Smooth muscle cell (in vitro differentiated cells): Measurements from ENCODE around the gene CABP1. TPM values are rescaled to one million over a fixed set of nuclear protein-coding genes. Genes with fewer than 3 reads are reported as not detected.
"Not testable (repeated sequence)": the region's sequence is repeated elsewhere in the genome, so short reads cannot be mapped to it uniquely, and the experiment has no call there.

Source experiments
- DNase-seq: peaks from one replicate; lab custom pipeline; 2025; ENCODE audit not compliant: unreplicated experiment; lab: John Stamatoyannopoulos, UW
- H2AFZ ChIP-seq: fragments of 200-600 bp; sonication (generic); 2 replicates; pipeline ENCODE4 v1.6.0; 2016; ENCODE audit warnings: antibody characterized with exemption, low read depth, mild to moderate bottlenecking
- H3F3A ChIP-seq: fragments of 200-600 bp; sonication (generic); 2 replicates; pipeline ENCODE4 v1.6.0; 2017; ENCODE audit warnings: antibody characterized with exemption, low read depth
- H3K27ac ChIP-seq: fragments of 200-600 bp; sonication (generic); 2 replicates; pipeline ENCODE4 v1.5.1; 2016; ENCODE audit warnings: low read depth, mild to moderate bottlenecking
- H3K27me3 ChIP-seq: fragments of 200-600 bp; sonication (generic); 2 replicates; pipeline ENCODE4 v1.6.1; 2016; ENCODE audit warnings: low read depth, mild to moderate bottlenecking
- H3K36me3 ChIP-seq: fragments of 200-600 bp; sonication (generic); 2 replicates; pipeline ENCODE4 v1.5.1; 2016; ENCODE audit warnings: low read depth
- H3K4me1 ChIP-seq: fragments of 200-600 bp; sonication (generic); 2 replicates; pipeline ENCODE4 v1.5.1; 2016; ENCODE audit warnings: low read depth
- H3K4me2 ChIP-seq: fragments of 200-600 bp; sonication (generic); 2 replicates; pipeline ENCODE4 v1.6.0; 2016; ENCODE audit warnings: mild to moderate bottlenecking
- H3K4me3 ChIP-seq: fragments of 200-600 bp; sonication (generic); 2 replicates; pipeline ENCODE4 v1.5.1; 2016; ENCODE audit warnings: mild to moderate bottlenecking
- H3K79me2 ChIP-seq: fragments of 200-600 bp; sonication (generic); 2 replicates; pipeline ENCODE4 v1.6.0; 2016; ENCODE audit warnings: low read depth, mild to moderate bottlenecking
- H3K9ac ChIP-seq: fragments of 200-600 bp; sonication (generic); 2 replicates; pipeline ENCODE4 v1.6.0; 2016; ENCODE audit warnings: low read depth
- H3K9me3 ChIP-seq: fragments of 200-600 bp; sonication (generic); replicated peaks from 2 replicates; pipeline ENCODE4 v1.5.1; 2016; ENCODE audit warnings: low read depth
- H4K20me1 ChIP-seq: fragments of 200-600 bp; sonication (generic); 2 replicates; pipeline ENCODE4 v1.6.0; 2016; ENCODE audit warnings: low read depth
- CTCF ChIP-seq: fragments of 200-600 bp; sonication (generic); IDR thresholded peaks from 2 replicates; pipeline ENCODE4 v1.5.1; 2017; ENCODE audit warnings: borderline replicate concordance, mild to moderate bottlenecking, antibody characterized with exemption; ENCODE audit not compliant: insufficient read depth, poor library complexity, severe bottlenecking
- WGBS: methylation state at CpG from one replicate; pipeline ENCODE4 v1.1.7; 2016; ENCODE audit warnings: low lambda C conversion rate; 5-methylcytosine and 5-hydroxymethylcytosine counted together
- polyA plus RNA-seq: library from polyadenylated mRNA; unstranded; fragments of >200 nt; fragmentation: Nextera tagmentation; extraction: Ambion mirVana; gene quantifications from 2 replicates; pipeline ENCODE4 v1.2.1, GENCODE V29; 2016
- total RNA-seq: library from RNA; depleted of rRNA; stranded (reverse); fragments of >200 nt; gene quantifications from 2 replicates; pipeline ENCODE4 v1.2.3, GENCODE V29; 2014

The CABP1 gene
- total and polyA plus RNA-seq, 2 experiments from 2014 or later, result 0.50 TPM; not detected in 1

GRCh38 chr12:120599672-120600552, 40.5 kb upstream of the CABP1 start:
- no peak overlapping the region for H3K4me3 ChIP-seq
- no peaks in the 10 kb centered on the region for H3K4me1 ChIP-seq
- no peak overlapping the region for H2AFZ ChIP-seq
- H4K20me1 ChIP-seq, result no peaks in the 10 kb centered on the region
- TF ChIP-seq CTCF, result no peak
- no peaks in the 10 kb centered on the region for H3K27me3 ChIP-seq
- H3K36me3 ChIP-seq, result no peaks in the 10 kb centered on the region
- H3F3A ChIP-seq, result no peaks in the 10 kb centered on the region
- H3K9ac ChIP-seq, result no peak overlapping the region
- no peak for DNase-seq
- H3K79me2 ChIP-seq, result no peaks in the 10 kb centered on the region
- H3K27ac ChIP-seq, result no peak overlapping the region
- H3K4me2 ChIP-seq, result no peak overlapping the region
- no peaks in the 10 kb centered on the region for H3K9me3 ChIP-seq
- 87% methylated on average over 23 of the region's 23 CpGs for WGBS

- not testable (repeated sequence) for H4K20me1 ChIP-seq, H3K79me2 ChIP-seq, H3F3A ChIP-seq, H3K4me3 ChIP-seq, DNase-seq, H3K9me3 ChIP-seq, H3K36me3 ChIP-seq, H3K4me2 ChIP-seq, H2AFZ ChIP-seq, H3K27me3 ChIP-seq, H3K27ac ChIP-seq, H3K4me1 ChIP-seq, H3K9ac ChIP-seq
- WGBS, result 88% methylated on average over 4 of the region's 5 CpGs
These were observed 38.0 kb upstream of the CABP1 start for GRCh38 chr12:120602416-120602815.

GRCh38 chr12:120610560-120610959, 29.9 kb upstream of the CABP1 start:
- H3K27me3 ChIP-seq, result peaks cover 20% of the 10 kb centered on the region
- H3K4me1 ChIP-seq, result no peaks in the 10 kb centered on the region
- 74% methylated on average over 4 of the region's 4 CpGs for WGBS
- no peak overlapping the region for H2AFZ ChIP-seq
- no peak overlapping the region for H3K27ac ChIP-seq
- TF ChIP-seq CTCF, result no peak
- H3K79me2 ChIP-seq, result no peaks in the 10 kb centered on the region
- no peaks in the 10 kb centered on the region for H3K36me3 ChIP-seq
- H3F3A ChIP-seq, result no peaks in the 10 kb centered on the region
- H3K4me3 ChIP-seq, result no peak overlapping the region
- no peak overlapping the region for H3K4me2 ChIP-seq
- no peaks in the 10 kb centered on the region for H4K20me1 ChIP-seq
- DNase-seq, result no peak
- no peaks in the 10 kb centered on the region for H3K9me3 ChIP-seq
- H3K9ac ChIP-seq, result no peak overlapping the region

GRCh38 chr12:120611534-120611933, 28.9 kb upstream of the CABP1 start:
- not testable (repeated sequence) for H4K20me1 ChIP-seq, H3K4me2 ChIP-seq, H3F3A ChIP-seq, H2AFZ ChIP-seq, H3K9ac ChIP-seq, H3K27ac ChIP-seq, H3K79me2 ChIP-seq, DNase-seq, H3K36me3 ChIP-seq, H3K4me3 ChIP-seq, H3K9me3 ChIP-seq, H3K4me1 ChIP-seq
- 68% methylated on average over 1 of the region's 1 CpG for WGBS
- H3K27me3 ChIP-seq, result peaks cover 23% of the 10 kb centered on the region
